ENCODE results near the gene NEK1. TPM values are rescaled to one million over a fixed set of nuclear protein-coding genes. Genes with fewer than 3 reads are reported as not detected.

The NEK1 gene
- total and polyA plus RNA-seq, 2 donors (not counting 1 experiment from before 2014, with no cell fraction given): 3.3 to 21.4 TPM

DNA sequence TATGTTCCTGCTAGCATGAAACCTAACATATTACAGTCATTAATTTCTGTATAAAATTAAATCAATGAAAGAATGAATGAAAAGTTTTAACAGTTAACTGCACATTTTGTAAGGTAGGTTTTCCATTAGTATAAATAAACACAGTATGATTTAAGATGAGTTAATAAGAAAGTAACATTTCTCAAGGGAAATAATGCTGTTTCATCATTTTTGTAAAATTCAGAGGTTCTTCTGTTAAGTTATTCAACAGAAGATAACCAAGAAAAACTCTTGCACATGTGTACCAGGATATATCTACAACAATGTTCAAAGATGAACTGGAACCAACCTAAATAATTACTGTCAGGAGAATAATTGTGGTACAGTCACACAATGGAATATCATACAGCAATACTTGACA lies 88.6 kb downstream of the NEK1 start:
- ChIA-PET CTCF (no interaction called here), POLR2A (no interaction called here)
- Histone ChIP-seq H3K4me2 (replicated peaks; ENCODE audit: low read depth, low read length, poor library complexity, severe bottlenecking) (no peak overlapping the region), H3K4me1 (ENCODE audit: control insufficient read depth in 2 of 2, insufficient read depth in 2 of 2, low read length in 2 of 2) (no peaks in the 10 kb centered on the region), H2AFZ (ENCODE audit: insufficient read depth, low read depth, low read length, poor library complexity, severe bottlenecking) (no peak overlapping the region), H3K9ac (ENCODE audit: low read length) (no peak overlapping the region), H3K79me2 (ENCODE audit: control insufficient read depth, insufficient read depth, low read length) (no peaks in the 10 kb centered on the region), H3K27me3 (replicated peaks in 1 of 4; ENCODE audit: control extremely low read depth in 1 of 4, control insufficient read depth in 3 of 4, insufficient read depth in 4 of 4, low read length in 3 of 4) (no peaks in the 10 kb centered on the region), H3K4me3 (ENCODE audit: control extremely low read depth in 1 of 5, extremely low read depth in 1 of 5, insufficient read depth in 1 of 5, low read depth in 2 of 5, low read length in 4 of 5) (no peak overlapping the region), H4K20me1 (ENCODE audit: control insufficient read depth, insufficient read depth, low read length, poor library complexity, severe bottlenecking) (no peaks in the 10 kb centered on the region), H3K27ac (ENCODE audit: low read length in 2 of 2) (no peak overlapping the region), H3K36me3 (replicated peaks in 1 of 2; ENCODE audit: control extremely low read depth in 1 of 2, control insufficient read depth in 1 of 2, extremely low read depth in 1 of 2, insufficient read depth in 2 of 2, low read length in 1 of 2) (peaks cover 4 to 9% of the 10 kb centered on the region in 2 experiments), H3K9me3 (ENCODE audit: control extremely low read depth in 1 of 3, control insufficient read depth in 2 of 3, insufficient read depth in 1 of 3, low read length in 2 of 3) (no peaks in the 10 kb centered on the region)
- no peaks in the 10 kb centered on the region for H3K9me3 Mint-ChIP-seq (ENCODE audit: insufficient read depth)
- H3K4me3 Mint-ChIP-seq: no peak overlapping the region
- ATAC-seq (ENCODE audit: low read depth): no peak
- no peak for DNase-seq
- H3K27ac Mint-ChIP-seq: no peak overlapping the region
- intact Hi-C loops (cut with micrococcal nuclease): no loop called here
- H3K4me1 Mint-ChIP-seq: no peaks in the 10 kb centered on the region
- TF ChIP-seq EZH2 (IDR thresholded peaks at IDR 0.05; ENCODE audit: borderline replicate concordance, insufficient read depth, low read depth, low read length, poor library complexity, severe bottlenecking): no peak
- TF ChIP-seq, protein P1, sequence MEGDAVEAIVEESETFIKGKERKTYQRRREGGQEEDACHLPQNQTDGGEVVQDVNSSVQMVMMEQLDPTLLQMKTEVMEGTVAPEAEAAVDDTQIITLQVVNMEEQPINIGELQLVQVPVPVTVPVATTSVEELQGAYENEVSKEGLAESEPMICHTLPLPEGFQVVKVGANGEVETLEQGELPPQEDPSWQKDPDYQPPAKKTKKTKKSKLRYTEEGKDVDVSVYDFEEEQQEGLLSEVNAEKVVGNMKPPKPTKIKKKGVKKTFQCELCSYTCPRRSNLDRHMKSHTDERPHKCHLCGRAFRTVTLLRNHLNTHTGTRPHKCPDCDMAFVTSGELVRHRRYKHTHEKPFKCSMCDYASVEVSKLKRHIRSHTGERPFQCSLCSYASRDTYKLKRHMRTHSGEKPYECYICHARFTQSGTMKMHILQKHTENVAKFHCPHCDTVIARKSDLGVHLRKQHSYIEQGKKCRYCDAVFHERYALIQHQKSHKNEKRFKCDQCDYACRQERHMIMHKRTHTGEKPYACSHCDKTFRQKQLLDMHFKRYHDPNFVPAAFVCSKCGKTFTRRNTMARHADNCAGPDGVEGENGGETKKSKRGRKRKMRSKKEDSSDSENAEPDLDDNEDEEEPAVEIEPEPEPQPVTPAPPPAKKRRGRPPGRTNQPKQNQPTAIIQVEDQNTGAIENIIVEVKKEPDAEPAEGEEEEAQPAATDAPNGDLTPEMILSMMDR (IDR thresholded peaks at IDR 0.05): no peak
- H3K27me3 Mint-ChIP-seq: no peaks in the 10 kb centered on the region

DNA sequence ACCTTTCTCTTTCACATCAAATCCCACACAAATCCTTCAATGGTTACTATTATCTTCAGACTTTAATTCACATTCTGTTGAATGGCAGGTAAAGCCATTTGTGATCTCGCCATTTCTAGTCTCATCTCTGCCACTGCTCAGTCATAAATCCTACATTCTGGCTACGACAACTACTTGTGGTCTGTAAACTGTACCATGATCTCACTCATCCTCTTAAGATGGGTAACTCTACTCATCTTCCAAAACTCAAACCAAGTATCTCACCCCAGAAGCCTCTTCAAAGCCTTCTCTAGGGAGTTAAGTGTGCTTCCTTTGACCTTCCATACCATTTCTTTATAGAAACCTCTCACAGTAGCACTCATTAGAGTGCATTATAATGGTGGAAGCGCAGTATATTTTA lies 101.8 kb downstream of the NEK1 start:
- Mint-ChIP-seq H3K27me3 (no peaks in the 10 kb centered on the region), H3K4me1 (no peaks in the 10 kb centered on the region), H3K4me3 (no peak overlapping the region), H3K27ac (no peak overlapping the region), H3K9me3 (ENCODE audit: insufficient read depth) (no peaks in the 10 kb centered on the region)
- CTCF ChIA-PET: no interaction called here
- TF ChIP-seq, protein P1 (IDR thresholded peaks at IDR 0.05): no peak
- no peak for TF ChIP-seq EZH2 (IDR thresholded peaks at IDR 0.05; ENCODE audit: borderline replicate concordance, insufficient read depth, low read depth, low read length, poor library complexity, severe bottlenecking)
- DNase-seq (no peak), ATAC-seq (ENCODE audit: low read depth) (no peak)
- Histone ChIP-seq H3K27ac (ENCODE audit: low read length in 2 of 2) (no peak overlapping the region), H3K9ac (ENCODE audit: low read length) (no peak overlapping the region), H3K79me2 (ENCODE audit: control insufficient read depth, insufficient read depth, low read length) (no peaks in the 10 kb centered on the region), H3K4me3 (ENCODE audit: control extremely low read depth in 1 of 5, extremely low read depth in 1 of 5, insufficient read depth in 1 of 5, low read depth in 2 of 5, low read length in 4 of 5) (no peak overlapping the region), H4K20me1 (ENCODE audit: control insufficient read depth, insufficient read depth, low read length, poor library complexity, severe bottlenecking) (no peaks in the 10 kb centered on the region), H2AFZ (ENCODE audit: insufficient read depth, low read depth, low read length, poor library complexity, severe bottlenecking) (no peak overlapping the region), H3K27me3 (replicated peaks in 1 of 4; ENCODE audit: control extremely low read depth in 1 of 4, control insufficient read depth in 3 of 4, insufficient read depth in 4 of 4, low read length in 3 of 4) (no peaks in the 10 kb centered on the region), H3K4me1 (ENCODE audit: control insufficient read depth in 2 of 2, insufficient read depth in 2 of 2, low read length in 2 of 2) (no peaks in the 10 kb centered on the region), H3K4me2 (replicated peaks; ENCODE audit: low read depth, low read length, poor library complexity, severe bottlenecking) (no peak overlapping the region), H3K36me3 (replicated peaks in 1 of 2; ENCODE audit: control extremely low read depth in 1 of 2, control insufficient read depth in 1 of 2, extremely low read depth in 1 of 2, insufficient read depth in 2 of 2, low read length in 1 of 2) (peaks cover 0 to 3% of the 10 kb centered on the region in 2 experiments), H3K9me3 (ENCODE audit: control extremely low read depth in 1 of 3, control insufficient read depth in 2 of 3, insufficient read depth in 1 of 3, low read length in 2 of 3) (no peaks in the 10 kb centered on the region)
- POLR2A ChIA-PET: no interaction called here
- intact Hi-C loops (cut with micrococcal nuclease): no loop called here
- WGBS (ENCODE audit: insufficient coverage): 86% methylated on average over 1 of the region's 3 CpGs

Data from B cell (primary cell).